Loucy (cell line): Measurements from ENCODE around the gene ANGPTL2.
"Not testable (repeated sequence)": the region's sequence is repeated elsewhere in the genome, so short reads cannot be mapped to it uniquely, and the experiment has no call there.

ENCODE experiments used
- H2AFZ ChIP-seq: fragments of 200-600 bp; sonication (generic); 2 replicates; pipeline ENCODE4 v1.6.0; 2016; ENCODE audit warnings: antibody characterized with exemption, mild to moderate bottlenecking, low read length, moderate library complexity
- H3F3A ChIP-seq: fragments of 200-600 bp; 2 replicates; pipeline ENCODE4 v1.6.0; 2016; ENCODE audit warnings: antibody characterized with exemption, low read depth, mild to moderate bottlenecking
- H3K27me3 ChIP-seq: fragments of 200-600 bp; sonication (generic); 2 replicates; pipeline ENCODE4 v1.6.1; 2014; ENCODE audit warnings: low read length, mild to moderate bottlenecking; ENCODE audit not compliant: insufficient read depth, poor library complexity, severe bottlenecking
- H3K36me3 ChIP-seq: fragments of 200-600 bp; sonication (generic); 2 replicates; pipeline ENCODE4 v1.6.1; 2016; ENCODE audit warnings: low read length; ENCODE audit not compliant: insufficient read depth
- H3K4me1 ChIP-seq: fragments of 200-600 bp; sonication (generic); 2 replicates; pipeline ENCODE4 v1.5.1; 2014; ENCODE audit warnings: low read length, mild to moderate bottlenecking; ENCODE audit not compliant: insufficient read depth, poor library complexity, severe bottlenecking
- H3K4me2 ChIP-seq: fragments of 200-600 bp; sonication (generic); 2 replicates; pipeline ENCODE4 v1.6.0; 2014; ENCODE audit warnings: antibody characterized with exemption, low read length, low read depth, mild to moderate bottlenecking; ENCODE audit not compliant: poor library complexity, severe bottlenecking
- H3K4me3 ChIP-seq: fragments of 200-600 bp; sonication (generic); 2 replicates; pipeline ENCODE4 v1.5.1; 2014; ENCODE audit warnings: low read length, mild to moderate bottlenecking, mixed read lengths; ENCODE audit not compliant: poor library complexity, severe bottlenecking
- H3K79me2 ChIP-seq: fragments of 200-600 bp; sonication (generic); 2 replicates; pipeline ENCODE4 v1.6.1; 2014; ENCODE audit warnings: low read length; ENCODE audit not compliant: insufficient read depth
- H3K9ac ChIP-seq: fragments of 200-600 bp; sonication (generic); 2 replicates; pipeline ENCODE4 v1.6.0; 2014; ENCODE audit warnings: mild to moderate bottlenecking, low read depth, low read length, moderate library complexity; ENCODE audit not compliant: poor library complexity, severe bottlenecking
- H3K9me2 ChIP-seq: fragments of 200-600 bp; sonication (generic); replicated peaks from 2 replicates; pipeline ENCODE4 v1.6.1; 2016; ENCODE audit warnings: low read depth, low read length, mixed read lengths
- H3K9me3 ChIP-seq: fragments of 200-600 bp; sonication (generic); 2 replicates; pipeline ENCODE4 v1.6.1; 2014; ENCODE audit warnings: mild to moderate bottlenecking, antibody characterized with exemption, low read length, low read depth; ENCODE audit not compliant: insufficient read depth
- H4K20me1 ChIP-seq: fragments of 200-600 bp; sonication (generic); 2 replicates; pipeline ENCODE4 v1.6.0; 2014; ENCODE audit warnings: antibody characterized with exemption, low read length, mild to moderate bottlenecking; ENCODE audit not compliant: insufficient read depth, poor library complexity, severe bottlenecking
- EZH2phosphoT487 ChIP-seq: fragments of 200-600 bp; IDR thresholded peaks from 2 replicates; pipeline ENCODE4 v1.6.1; 2018; ENCODE audit warnings: antibody characterized with exemption, mild to moderate bottlenecking, moderate library complexity, borderline replicate concordance
- TF ChIP-seq, protein P1 (sequence below): fragments of 200-600 bp; sonication (generic); conservative IDR thresholded peaks from 2 replicates; pipeline ENCODE4 v1.5.1; 2014; ENCODE audit warnings: mild to moderate bottlenecking, antibody characterized with exemption, low read length

ANGPTL2 gene

DNA sequence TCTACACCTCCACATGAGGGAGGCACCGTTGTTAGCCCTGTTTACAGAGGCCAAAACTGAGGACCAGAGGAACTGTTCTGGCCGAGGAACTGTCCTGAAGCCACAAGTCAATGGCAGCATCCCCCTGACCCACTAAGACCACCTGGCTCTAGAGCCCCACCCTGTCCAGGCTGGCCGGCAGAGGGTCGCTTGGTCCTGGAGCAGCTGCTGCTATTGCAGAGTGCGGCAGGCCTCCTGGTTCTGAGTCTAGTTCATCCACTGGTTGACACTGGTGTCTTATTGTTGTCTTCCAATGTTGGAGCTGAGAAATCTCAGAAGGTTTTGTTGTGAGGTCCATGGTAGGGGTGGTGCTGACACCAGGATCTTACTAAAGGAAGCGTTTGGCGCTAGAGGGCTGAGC, 26.6 kb upstream of the ANGPTL2 start:
- TF ChIP-seq, protein P1, sequence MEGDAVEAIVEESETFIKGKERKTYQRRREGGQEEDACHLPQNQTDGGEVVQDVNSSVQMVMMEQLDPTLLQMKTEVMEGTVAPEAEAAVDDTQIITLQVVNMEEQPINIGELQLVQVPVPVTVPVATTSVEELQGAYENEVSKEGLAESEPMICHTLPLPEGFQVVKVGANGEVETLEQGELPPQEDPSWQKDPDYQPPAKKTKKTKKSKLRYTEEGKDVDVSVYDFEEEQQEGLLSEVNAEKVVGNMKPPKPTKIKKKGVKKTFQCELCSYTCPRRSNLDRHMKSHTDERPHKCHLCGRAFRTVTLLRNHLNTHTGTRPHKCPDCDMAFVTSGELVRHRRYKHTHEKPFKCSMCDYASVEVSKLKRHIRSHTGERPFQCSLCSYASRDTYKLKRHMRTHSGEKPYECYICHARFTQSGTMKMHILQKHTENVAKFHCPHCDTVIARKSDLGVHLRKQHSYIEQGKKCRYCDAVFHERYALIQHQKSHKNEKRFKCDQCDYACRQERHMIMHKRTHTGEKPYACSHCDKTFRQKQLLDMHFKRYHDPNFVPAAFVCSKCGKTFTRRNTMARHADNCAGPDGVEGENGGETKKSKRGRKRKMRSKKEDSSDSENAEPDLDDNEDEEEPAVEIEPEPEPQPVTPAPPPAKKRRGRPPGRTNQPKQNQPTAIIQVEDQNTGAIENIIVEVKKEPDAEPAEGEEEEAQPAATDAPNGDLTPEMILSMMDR: no peak
- no peak for TF ChIP-seq EZH2phosphoT487
- H3K4me2 ChIP-seq: no peak overlapping the region
- no peaks in the 10 kb centered on the region for H3K79me2 ChIP-seq
- no peaks in the 10 kb centered on the region for H3K4me1 ChIP-seq
- H2AFZ ChIP-seq: no peak overlapping the region
- no peaks in the 10 kb centered on the region for H3K36me3 ChIP-seq
- H3K9me2 ChIP-seq: no peaks in the 10 kb centered on the region
- H4K20me1 ChIP-seq: no peaks in the 10 kb centered on the region
- no peak overlapping the region for H3K9ac ChIP-seq
- no peaks in the 10 kb centered on the region for H3K9me3 ChIP-seq
- no peaks in the 10 kb centered on the region for H3K27me3 ChIP-seq
- H3F3A ChIP-seq: no peaks in the 10 kb centered on the region
- H3K4me3 ChIP-seq: no peak overlapping the region

DNA sequence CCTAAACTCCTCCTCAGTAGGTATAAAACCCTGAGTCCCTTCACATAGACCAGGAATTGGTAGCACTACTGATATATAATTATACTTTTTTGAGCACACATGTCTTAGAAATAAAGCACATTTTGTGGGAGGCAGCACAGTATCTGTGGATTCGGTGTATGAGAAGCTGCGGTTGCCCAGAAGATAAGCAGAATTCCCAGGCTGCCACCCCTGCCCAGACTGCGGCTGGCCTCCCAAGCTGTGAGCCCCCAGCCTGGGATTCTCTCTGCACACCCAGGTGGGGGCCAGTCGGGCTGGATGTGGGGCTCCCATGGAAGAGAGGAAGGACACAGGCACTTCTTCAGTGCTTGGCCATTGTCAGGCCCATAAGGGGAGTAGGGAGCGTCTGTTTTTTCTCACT, 25.6 kb upstream of the ANGPTL2 start:
- Histone ChIP-seq H3K79me2 (no peaks in the 10 kb centered on the region), H3K36me3 (no peaks in the 10 kb centered on the region), H4K20me1 (no peaks in the 10 kb centered on the region), H3K27me3 (no peaks in the 10 kb centered on the region), H3F3A (no peaks in the 10 kb centered on the region), H3K4me3 (no peak overlapping the region), H3K9me2 (no peaks in the 10 kb centered on the region), H3K4me1 (no peaks in the 10 kb centered on the region), H3K9me3 (no peaks in the 10 kb centered on the region), H3K9ac (no peak overlapping the region), H3K4me2 (no peak overlapping the region), H2AFZ (no peak overlapping the region)
- no peak for TF ChIP-seq EZH2phosphoT487
- TF ChIP-seq, protein P1: no peak

DNA sequence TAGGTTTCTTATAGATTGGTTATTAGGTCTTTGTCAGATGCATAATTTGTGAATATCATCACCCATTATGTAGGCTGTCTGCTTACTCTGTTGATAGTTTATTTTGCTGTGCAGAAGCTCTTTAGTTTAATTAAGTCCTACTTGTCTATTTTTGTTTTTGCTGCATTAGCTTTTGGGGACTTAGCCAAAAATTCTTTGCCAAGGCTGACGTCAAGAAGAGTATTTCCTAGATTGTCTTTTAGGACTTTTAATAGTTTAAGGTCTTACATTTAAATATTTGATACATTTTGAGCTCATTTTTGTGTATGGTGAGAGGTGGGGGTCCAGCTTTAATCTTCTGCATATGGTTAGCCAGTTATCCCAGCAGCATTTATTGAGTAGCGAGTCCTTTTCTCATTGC, 24.8 kb upstream of the ANGPTL2 start:
- H3K36me3 ChIP-seq: no peaks in the 10 kb centered on the region
- H3K27me3 ChIP-seq: no peaks in the 10 kb centered on the region
- no peaks in the 10 kb centered on the region for H3K9me3 ChIP-seq
- no peak overlapping the region for H3K4me3 ChIP-seq
- H4K20me1 ChIP-seq: no peaks in the 10 kb centered on the region
- H3F3A ChIP-seq: no peaks in the 10 kb centered on the region
- H3K79me2 ChIP-seq: no peaks in the 10 kb centered on the region
- no peak overlapping the region for H2AFZ ChIP-seq
- H3K4me1 ChIP-seq: no peaks in the 10 kb centered on the region
- H3K9ac ChIP-seq: no peak overlapping the region
- no peaks in the 10 kb centered on the region for H3K9me2 ChIP-seq
- no peak overlapping the region for H3K4me2 ChIP-seq
- TF ChIP-seq, protein P1: no peak
- no peak for TF ChIP-seq EZH2phosphoT487

DNA sequence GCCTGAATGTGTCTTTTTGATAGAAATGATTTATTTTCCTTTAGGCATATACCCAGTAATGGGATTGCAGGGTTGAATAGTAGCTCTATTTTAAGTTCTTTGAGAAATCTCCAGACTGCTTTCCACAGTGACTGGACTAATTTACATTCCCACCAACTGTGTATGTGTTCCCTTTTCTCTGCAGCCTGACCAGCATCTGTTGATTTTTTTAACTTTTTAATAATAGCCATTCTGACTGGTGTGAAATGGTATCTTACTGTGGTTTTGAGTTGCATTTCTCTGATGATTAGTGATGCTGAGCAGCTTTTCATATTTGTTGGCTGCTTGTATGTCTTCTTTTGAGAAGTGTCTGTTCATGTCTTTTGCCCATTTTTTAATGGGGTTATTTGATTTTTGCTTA, 24.4 kb upstream of the ANGPTL2 start:
- not testable (repeated sequence) for H3K4me1 ChIP-seq, H3K9me3 ChIP-seq, H3K27me3 ChIP-seq, H4K20me1 ChIP-seq, H3F3A ChIP-seq, H3K36me3 ChIP-seq, H3K79me2 ChIP-seq, H3K4me2 ChIP-seq, H3K9me2 ChIP-seq, H3K9ac ChIP-seq, H2AFZ ChIP-seq, H3K4me3 ChIP-seq
